Measurements from ENCODE around the gene GPATCH1. TPM values are rescaled to one million over a fixed set of nuclear protein-coding genes. Genes with fewer than 3 reads are reported as not detected.

The GPATCH1 gene
- total RNA-seq, 1 experiment from 2014 or later: 2.9 TPM

DNA sequence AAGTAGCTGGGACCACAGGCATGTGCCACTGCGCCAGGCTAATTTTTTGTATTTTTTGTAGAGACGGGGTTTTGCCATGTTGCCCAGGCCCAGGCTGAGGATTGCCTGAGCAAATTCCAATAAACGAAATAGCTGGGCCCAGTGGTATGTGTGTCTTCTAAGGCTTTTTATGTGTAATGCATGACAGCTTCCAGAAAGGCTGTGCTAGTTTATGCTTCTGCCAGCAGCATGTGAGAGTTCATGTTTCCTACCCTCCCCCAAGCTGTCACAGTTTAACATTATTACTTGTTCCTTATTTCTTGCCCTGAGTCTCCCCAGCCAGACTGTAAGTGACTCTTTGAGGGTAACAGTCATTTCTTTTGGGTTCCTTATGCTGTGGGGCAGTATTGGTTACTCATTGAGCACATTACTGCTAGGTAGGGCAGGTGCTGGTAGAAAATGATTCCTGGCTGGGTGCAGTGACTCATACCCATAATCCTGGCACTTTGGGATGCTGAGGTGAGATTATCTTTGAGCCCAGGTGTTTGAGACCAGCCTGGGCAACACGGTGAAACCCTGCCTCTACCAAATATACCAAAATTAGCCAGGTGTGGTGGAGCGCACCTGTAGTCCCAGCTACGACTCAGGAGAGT, 13.6 kb downstream of the GPATCH1 start:
- H3K4me2 ChIP-seq (ENCODE audit: low read depth, low read length, poor library complexity, severe bottlenecking): no peak overlapping the region
- no peaks in the 10 kb centered on the region for H3K9me2 ChIP-seq (replicated peaks; ENCODE audit: insufficient read depth, low read length)
- no peaks in the 10 kb centered on the region for H3K27me3 ChIP-seq (ENCODE audit: low read length)
- H4K20me1 ChIP-seq (ENCODE audit: insufficient read depth, low read depth, low read length): no peaks in the 10 kb centered on the region
- H3K4me1 ChIP-seq (ENCODE audit: low read length): no peaks in the 10 kb centered on the region
- H3K36me3 ChIP-seq (ENCODE audit: insufficient read depth, low read length): peaks cover 13% of the 10 kb centered on the region; the same call in 1 of the 2 replicates
- H2AFZ ChIP-seq (ENCODE audit: low read length): no peak overlapping the region
- no peaks in the 10 kb centered on the region for H3K9me3 ChIP-seq (ENCODE audit: low read length)
- DNase-seq: no peak
- H3K27ac ChIP-seq (ENCODE audit: low read length): no peak overlapping the region
- no peak overlapping the region for H3K4me3 ChIP-seq (ENCODE audit: low read length)
- no peaks in the 10 kb centered on the region for H3K79me2 ChIP-seq (ENCODE audit: low read length)
- H3K9ac ChIP-seq (ENCODE audit: low read length): no peak overlapping the region

DNA sequence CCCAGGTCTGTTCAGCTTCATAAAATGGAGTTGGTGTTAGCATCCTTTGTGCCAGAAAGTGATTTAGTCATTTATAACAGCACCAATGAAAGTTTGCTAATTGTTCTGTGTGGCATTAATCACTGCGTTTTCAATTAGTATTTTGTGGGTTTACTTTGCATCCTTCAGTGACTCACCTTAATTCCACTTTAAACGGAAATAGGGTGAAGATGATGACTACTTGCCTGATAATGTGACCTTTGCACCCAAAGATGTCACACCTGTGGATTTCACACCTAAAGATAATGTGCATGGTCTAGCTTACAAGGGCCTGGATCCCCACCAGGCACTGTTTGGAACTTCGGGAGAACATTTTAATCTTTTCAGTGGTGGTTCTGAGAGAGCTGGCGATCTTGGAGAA, 15.0 kb downstream of the GPATCH1 start:
- Histone ChIP-seq H4K20me1 (ENCODE audit: insufficient read depth, low read depth, low read length) (no peaks in the 10 kb centered on the region), H3K27me3 (ENCODE audit: low read length) (no peaks in the 10 kb centered on the region), H3K4me3 (ENCODE audit: low read length) (no peak overlapping the region), H3K4me1 (ENCODE audit: low read length) (no peaks in the 10 kb centered on the region), H3K36me3 (ENCODE audit: insufficient read depth, low read length) (peaks cover 5% of the 10 kb centered on the region; the same call in 1 of the 2 replicates), H3K9me3 (ENCODE audit: low read length) (no peaks in the 10 kb centered on the region), H3K9me2 (replicated peaks; ENCODE audit: insufficient read depth, low read length) (no peaks in the 10 kb centered on the region), H2AFZ (ENCODE audit: low read length) (no peak overlapping the region), H3K79me2 (ENCODE audit: low read length) (no peaks in the 10 kb centered on the region), H3K27ac (ENCODE audit: low read length) (no peak overlapping the region), H3K9ac (ENCODE audit: low read length) (no peak overlapping the region), H3K4me2 (ENCODE audit: low read depth, low read length, poor library complexity, severe bottlenecking) (no peak overlapping the region)
- no peak for DNase-seq

GRCh38 chr19:33098055-33098534, 17.1 kb downstream of the GPATCH1 start:
- no peaks in the 10 kb centered on the region for H3K9me3 ChIP-seq (ENCODE audit: low read length)
- no peak overlapping the region for H3K4me3 ChIP-seq (ENCODE audit: low read length)
- no peak overlapping the region for H3K27ac ChIP-seq (ENCODE audit: low read length)
- H3K4me2 ChIP-seq (ENCODE audit: low read depth, low read length, poor library complexity, severe bottlenecking): no peak overlapping the region
- H4K20me1 ChIP-seq (ENCODE audit: insufficient read depth, low read depth, low read length): no peaks in the 10 kb centered on the region
- H3K36me3 ChIP-seq (ENCODE audit: insufficient read depth, low read length): peaks cover 14% of the 10 kb centered on the region; the same call in 1 of the 2 replicates
- no peak for DNase-seq
- no peaks in the 10 kb centered on the region for H3K79me2 ChIP-seq (ENCODE audit: low read length)
- no peaks in the 10 kb centered on the region for H3K27me3 ChIP-seq (ENCODE audit: low read length)
- no peak overlapping the region for H3K9ac ChIP-seq (ENCODE audit: low read length)
- H2AFZ ChIP-seq (ENCODE audit: low read length): no peak overlapping the region
- no peaks in the 10 kb centered on the region for H3K4me1 ChIP-seq (ENCODE audit: low read length)
- H3K9me2 ChIP-seq (replicated peaks; ENCODE audit: insufficient read depth, low read length): no peaks in the 10 kb centered on the region

- Histone ChIP-seq H3K27me3 (ENCODE audit: low read length) (no peaks in the 10 kb centered on the region), H3K9me3 (ENCODE audit: low read length) (no peaks in the 10 kb centered on the region), H3K9ac (ENCODE audit: low read length) (no peak overlapping the region), H3K79me2 (ENCODE audit: low read length) (no peaks in the 10 kb centered on the region), H3K27ac (ENCODE audit: low read length) (no peak overlapping the region), H3K9me2 (replicated peaks; ENCODE audit: insufficient read depth, low read length) (no peaks in the 10 kb centered on the region), H4K20me1 (ENCODE audit: insufficient read depth, low read depth, low read length) (no peaks in the 10 kb centered on the region), H3K36me3 (ENCODE audit: insufficient read depth, low read length) (peaks cover 15% of the 10 kb centered on the region; the same call in 1 of the 2 replicates), H3K4me2 (ENCODE audit: low read depth, low read length, poor library complexity, severe bottlenecking) (no peak overlapping the region), H3K4me3 (ENCODE audit: low read length) (no peak overlapping the region), H3K4me1 (ENCODE audit: low read length) (no peaks in the 10 kb centered on the region), H2AFZ (ENCODE audit: low read length) (no peak overlapping the region)
- no peak for DNase-seq
These were observed 20.1 kb downstream of the GPATCH1 start for GRCh38 chr19:33100894-33101644.

- Histone ChIP-seq H3K36me3 (ENCODE audit: insufficient read depth, low read length) (peaks cover 13% of the 10 kb centered on the region; the same call in 1 of the 2 replicates), H3K27ac (ENCODE audit: low read length) (no peak overlapping the region), H3K4me3 (ENCODE audit: low read length) (no peak overlapping the region), H3K4me2 (ENCODE audit: low read depth, low read length, poor library complexity, severe bottlenecking) (no peak overlapping the region), H3K9me3 (ENCODE audit: low read length) (no peaks in the 10 kb centered on the region), H3K27me3 (ENCODE audit: low read length) (no peaks in the 10 kb centered on the region), H3K9me2 (replicated peaks; ENCODE audit: insufficient read depth, low read length) (no peaks in the 10 kb centered on the region), H3K9ac (ENCODE audit: low read length) (no peak overlapping the region), H3K79me2 (ENCODE audit: low read length) (no peaks in the 10 kb centered on the region), H2AFZ (ENCODE audit: low read length) (no peak overlapping the region), H4K20me1 (ENCODE audit: insufficient read depth, low read depth, low read length) (no peaks in the 10 kb centered on the region), H3K4me1 (ENCODE audit: low read length) (no peaks in the 10 kb centered on the region)
- DNase-seq: no peak
These were observed 21.9 kb downstream of the GPATCH1 start for GRCh38 chr19:33102893-33103292.

DNA sequence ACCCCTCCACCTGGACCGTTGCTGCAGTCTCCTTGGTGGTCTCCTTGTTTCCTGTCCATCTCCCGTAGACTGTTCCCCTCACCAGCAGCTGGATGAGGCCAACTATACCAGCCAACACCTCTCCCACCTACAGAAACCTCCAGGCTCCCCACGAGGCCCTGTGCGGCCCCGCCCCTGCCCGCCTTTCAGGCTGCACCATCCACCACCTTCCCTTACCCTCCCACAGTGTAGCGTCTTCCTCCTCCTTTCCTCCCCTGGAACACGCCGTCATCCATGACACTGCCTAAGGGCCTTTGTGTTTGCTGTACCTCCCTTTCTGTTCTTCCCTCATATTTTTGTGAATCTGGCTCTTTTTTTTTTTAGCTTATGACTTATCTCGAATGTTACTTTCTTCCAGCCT, 27.2 kb downstream of the GPATCH1 start:
- DNase-seq: no peak
- peaks cover 14% of the 10 kb centered on the region; the same call in 1 of the 2 replicates for H3K36me3 ChIP-seq (ENCODE audit: insufficient read depth, low read length)
- H3K4me3 ChIP-seq (ENCODE audit: low read length): no peak overlapping the region
- H3K9me3 ChIP-seq (ENCODE audit: low read length): no peaks in the 10 kb centered on the region
- no peaks in the 10 kb centered on the region for H3K4me1 ChIP-seq (ENCODE audit: low read length)
- H3K27me3 ChIP-seq (ENCODE audit: low read length): no peaks in the 10 kb centered on the region
- H3K9me2 ChIP-seq (replicated peaks; ENCODE audit: insufficient read depth, low read length): no peaks in the 10 kb centered on the region
- H4K20me1 ChIP-seq (ENCODE audit: insufficient read depth, low read depth, low read length): no peaks in the 10 kb centered on the region
- no peak overlapping the region for H3K27ac ChIP-seq (ENCODE audit: low read length)
- H3K4me2 ChIP-seq (ENCODE audit: low read depth, low read length, poor library complexity, severe bottlenecking): no peak overlapping the region
- no peak overlapping the region for H2AFZ ChIP-seq (ENCODE audit: low read length)
- no peak overlapping the region for H3K9ac ChIP-seq (ENCODE audit: low read length)
- H3K79me2 ChIP-seq (ENCODE audit: low read length): no peaks in the 10 kb centered on the region

DNA sequence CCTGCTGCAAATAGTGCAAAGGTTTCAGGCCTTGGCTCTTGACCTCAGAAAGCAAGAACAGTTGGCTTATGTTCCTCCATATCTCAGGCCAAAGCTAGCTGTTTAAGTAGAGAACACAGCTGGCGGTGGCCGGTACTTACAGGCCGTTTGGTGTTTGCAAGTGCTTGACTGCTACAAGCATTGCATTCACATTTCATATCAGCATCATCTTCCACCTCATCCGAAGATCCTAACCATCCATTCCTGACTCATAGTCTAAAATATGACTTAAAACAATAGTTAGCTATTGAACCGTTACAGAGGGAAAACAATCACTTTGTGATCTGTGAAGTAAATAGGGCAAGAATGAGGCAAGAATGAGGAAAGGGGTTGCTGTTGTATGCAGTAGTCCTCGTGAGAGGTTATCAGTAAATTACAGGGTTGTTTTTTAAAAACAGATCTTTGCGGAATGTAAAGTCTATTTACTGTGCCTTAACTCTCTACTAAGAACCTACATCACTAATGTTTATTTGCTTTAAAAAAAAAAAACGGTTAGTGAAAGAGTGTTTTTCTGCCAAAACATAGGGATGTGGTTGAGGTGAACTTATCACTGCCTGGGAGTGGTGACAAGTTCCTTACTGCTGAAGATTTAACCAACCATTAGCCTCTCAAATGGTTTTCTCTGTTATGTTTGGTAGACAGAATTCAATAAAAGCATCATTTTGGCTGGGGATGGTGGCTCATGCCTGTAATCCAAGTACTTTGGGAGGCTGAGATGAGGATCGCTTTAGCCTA, 29.3 kb downstream of the GPATCH1 start:
- H4K20me1 ChIP-seq (ENCODE audit: insufficient read depth, low read depth, low read length): no peaks in the 10 kb centered on the region
- peaks cover 13% of the 10 kb centered on the region; the same call in 1 of the 2 replicates for H3K36me3 ChIP-seq (ENCODE audit: insufficient read depth, low read length)
- no peaks in the 10 kb centered on the region for H3K27me3 ChIP-seq (ENCODE audit: low read length)
- H3K79me2 ChIP-seq (ENCODE audit: low read length): no peaks in the 10 kb centered on the region
- no peak for DNase-seq
- H3K4me2 ChIP-seq (ENCODE audit: low read depth, low read length, poor library complexity, severe bottlenecking): no peak overlapping the region
- H3K4me1 ChIP-seq (ENCODE audit: low read length): no peaks in the 10 kb centered on the region
- no peak overlapping the region for H3K9ac ChIP-seq (ENCODE audit: low read length)
- no peak overlapping the region for H3K4me3 ChIP-seq (ENCODE audit: low read length)
- H3K27ac ChIP-seq (ENCODE audit: low read length): no peak overlapping the region
- no peak overlapping the region for H2AFZ ChIP-seq (ENCODE audit: low read length)
- H3K9me2 ChIP-seq (replicated peaks; ENCODE audit: insufficient read depth, low read length): no peaks in the 10 kb centered on the region
- no peaks in the 10 kb centered on the region for H3K9me3 ChIP-seq (ENCODE audit: low read length)

DNA sequence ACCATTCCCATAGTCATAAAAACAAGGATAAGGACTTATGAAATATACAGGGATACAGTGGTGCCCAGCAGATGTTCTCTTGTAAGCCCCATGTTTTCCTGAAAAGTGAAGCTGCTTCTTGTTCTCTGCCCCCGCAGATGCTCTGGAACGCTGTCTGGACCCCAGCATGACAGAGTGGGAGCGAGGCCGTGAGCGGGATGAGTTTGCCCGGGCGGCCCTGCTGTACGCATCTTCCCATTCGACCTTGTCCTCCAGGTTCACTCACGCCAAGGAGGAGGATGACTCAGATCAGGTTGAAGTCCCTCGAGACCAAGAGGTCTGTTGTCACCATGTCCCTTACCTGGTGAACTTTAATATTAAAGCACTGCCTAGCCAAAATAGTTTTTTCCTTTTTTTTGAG, 30.6 kb downstream of the GPATCH1 start:
- no peak overlapping the region for H3K27ac ChIP-seq (ENCODE audit: low read length)
- no peaks in the 10 kb centered on the region for H3K9me2 ChIP-seq (replicated peaks; ENCODE audit: insufficient read depth, low read length)
- no peak overlapping the region for H3K9ac ChIP-seq (ENCODE audit: low read length)
- peaks cover 18% of the 10 kb centered on the region; the same call in 1 of the 2 replicates for H3K36me3 ChIP-seq (ENCODE audit: insufficient read depth, low read length)
- no peaks in the 10 kb centered on the region for H4K20me1 ChIP-seq (ENCODE audit: insufficient read depth, low read depth, low read length)
- no peaks in the 10 kb centered on the region for H3K27me3 ChIP-seq (ENCODE audit: low read length)
- no peak for DNase-seq
- no peak overlapping the region for H3K4me3 ChIP-seq (ENCODE audit: low read length)
- no peaks in the 10 kb centered on the region for H3K79me2 ChIP-seq (ENCODE audit: low read length)
- H3K4me2 ChIP-seq (ENCODE audit: low read depth, low read length, poor library complexity, severe bottlenecking): no peak overlapping the region
- H3K4me1 ChIP-seq (ENCODE audit: low read length): no peaks in the 10 kb centered on the region
- no peak overlapping the region for H2AFZ ChIP-seq (ENCODE audit: low read length)
- no peaks in the 10 kb centered on the region for H3K9me3 ChIP-seq (ENCODE audit: low read length)
